KMS-11 (cell line): ENCODE measurements around the gene ZNHIT2.

Experiments used
- H2AFZ ChIP-seq: fragments of 200-600 bp; sonication (generic); 2 replicates; pipeline ENCODE4 v1.6.1; 2016; ENCODE audit warnings: antibody characterized with exemption, mixed run types, low read depth
- H3K27ac ChIP-seq: fragments of 200-600 bp; sonication (generic); 2 replicates; pipeline ENCODE4 v1.6.1; 2016; ENCODE audit warnings: mild to moderate bottlenecking, mixed run types
- H3K27me3 ChIP-seq: fragments of 200-600 bp; sonication (generic); 2 replicates; pipeline ENCODE4 v1.6.1; 2017; ENCODE audit warnings: mild to moderate bottlenecking, low read depth, mixed run types, moderate library complexity; ENCODE audit not compliant: insufficient read depth
- H3K36me3 ChIP-seq: fragments of 200-600 bp; sonication (generic); 2 replicates; pipeline ENCODE4 v1.6.1; 2017; ENCODE audit warnings: mild to moderate bottlenecking, mixed run types; ENCODE audit not compliant: insufficient read depth
- H3K4me1 ChIP-seq: fragments of 200-600 bp; sonication (generic); 2 replicates; pipeline ENCODE4 v1.6.1; 2016; ENCODE audit warnings: mild to moderate bottlenecking, low read depth, mixed run types; ENCODE audit not compliant: poor library complexity, severe bottlenecking
- H3K4me2 ChIP-seq: fragments of 200-600 bp; sonication (generic); 2 replicates; pipeline ENCODE4 v1.7.0; 2016; ENCODE audit warnings: mild to moderate bottlenecking, mixed run types
- H3K4me3 ChIP-seq: fragments of 200-600 bp; sonication (generic); IDR thresholded peaks from 2 replicates; pipeline ENCODE4 v1.6.1; 2017; ENCODE audit warnings: low read depth, low read length, mixed read lengths; ENCODE audit not compliant: insufficient read depth
- H3K79me2 ChIP-seq: fragments of 200-600 bp; sonication (generic); 2 replicates; pipeline ENCODE4 v1.6.1; 2016; ENCODE audit warnings: low read depth, mixed run types; ENCODE audit not compliant: insufficient read depth
- H3K9ac ChIP-seq: fragments of 200-600 bp; sonication (generic); 2 replicates; pipeline ENCODE4 v1.6.1; 2016; ENCODE audit warnings: mild to moderate bottlenecking, mixed run types
- H4K20me1 ChIP-seq: fragments of 200-600 bp; sonication (generic); 2 replicates; pipeline ENCODE4 v1.6.1; 2016; ENCODE audit warnings: mild to moderate bottlenecking, mixed run types; ENCODE audit not compliant: insufficient read depth
- CTCF ChIP-seq: fragments of 200-600 bp; sonication (generic); conservative IDR thresholded peaks from 2 replicates; pipeline ENCODE4 v1.6.1; 2017; ENCODE audit warnings: low read depth, mild to moderate bottlenecking, antibody characterized with exemption, low read length, moderate library complexity, mixed read lengths

Gene ZNHIT2

GRCh38 chr11:65113361-65113756, 4.1 kb downstream of the ZNHIT2 start:
- Histone ChIP-seq H3K79me2 (peaks cover 19% of the 10 kb centered on the region), H3K4me2 (no peak overlapping the region; the same call in 1 of the 2 replicates), H3K4me1 (peaks cover 41% of the 10 kb centered on the region), H4K20me1 (no peaks in the 10 kb centered on the region), H3K27ac (no peak overlapping the region), H2AFZ (no peak overlapping the region), H3K36me3 (no peaks in the 10 kb centered on the region), H3K4me3 (no peak overlapping the region), H3K9ac (no peak overlapping the region), H3K27me3 (no peaks in the 10 kb centered on the region)
- TF ChIP-seq CTCF = no peak

- peaks cover 38% of the 10 kb centered on the region for H3K4me1 ChIP-seq
- no peaks in the 10 kb centered on the region for H3K36me3 ChIP-seq
- H3K79me2 ChIP-seq = peaks cover 19% of the 10 kb centered on the region
- no peak overlapping the region for H3K27ac ChIP-seq
- H2AFZ ChIP-seq = no peak overlapping the region
- no peaks in the 10 kb centered on the region for H4K20me1 ChIP-seq
- peak overlapping the region; percentile 81 for H3K4me2 ChIP-seq
- no peak overlapping the region for H3K4me3 ChIP-seq
- H3K27me3 ChIP-seq = no peaks in the 10 kb centered on the region
- TF ChIP-seq CTCF = peak; percentile 82
- peak overlapping the region; percentile 34; the same call in 1 of the 2 replicates for H3K9ac ChIP-seq
Observed at GRCh38 chr11:65112546-65113360, 4.7 kb downstream of the ZNHIT2 start.

- Histone ChIP-seq H3K27me3 (no peaks in the 10 kb centered on the region), H3K27ac (no peak within 1 kb of the TSS; the same call in 1 of the 2 replicates)
Observed at GRCh38 chr11:65111744-65112545, 5.6 kb downstream of the ZNHIT2 start, which contains the start of gene TM7SF2. Gene TM7SF2 (plus strand): TSS chr11:65111872. CDS start chr11:65112016, 144 bp downstream.

More at GRCh38 chr11:65111744-65112545, 5.6 kb downstream of the ZNHIT2 start, which contains the start of gene TM7SF2:
- Histone ChIP-seq H3K79me2 (peaks cover 15% of the 10 kb centered on the region), H3K4me3 (no peak within 1 kb of the TSS), H3K9ac (peak within 1 kb of the TSS; percentile 34; the same call in 1 of the 2 replicates), H2AFZ (no peak within 1 kb of the TSS), H3K4me2 (peak within 1 kb of the TSS; percentile 81), H3K4me1 (peaks cover 38% of the 10 kb centered on the region), H3K36me3 (no peaks in the 10 kb centered on the region), H4K20me1 (no peaks in the 10 kb centered on the region)
- TF ChIP-seq CTCF = no peak
